GM18526 (cell line): ENCODE measurements around the gene ACP2.

Source experiments
- POLR2A ChIP-seq: IDR thresholded peaks from 3 replicates; pipeline ENCODE4 v1.6.1; 2011; ENCODE audit not compliant: insufficient read length; ENCODE audit errors: extremely low read depth

Gene ACP2

GRCh38 chr11:47271961-47272661 is 23.5 kb upstream of the ACP2 start:
- no peak for TF ChIP-seq POLR2A

GRCh38 chr11:47271328-47271727 is 22.7 kb upstream of the ACP2 start:
- no peak for TF ChIP-seq POLR2A

- no peak for TF ChIP-seq POLR2A
Measured at GRCh38 chr11:47270331-47271271, 22.0 kb upstream of the ACP2 start.

GRCh38 chr11:47269829-47270305 is 21.3 kb upstream of the ACP2 start, which contains the start of gene MADD:
Gene MADD (plus strand): TSS chr11:47270133.
- TF ChIP-seq POLR2A, result peak; percentile 85

- TF ChIP-seq POLR2A, result no peak
Measured at GRCh38 chr11:47269002-47269828, 20.6 kb upstream of the ACP2 start.

- no peak for TF ChIP-seq POLR2A
Measured at GRCh38 chr11:47268448-47269001, 19.9 kb upstream of the ACP2 start.

GRCh38 chr11:47267876-47268275 is 19.3 kb upstream of the ACP2 start:
- TF ChIP-seq POLR2A, result no peak

- no peak for TF ChIP-seq POLR2A
Measured at GRCh38 chr11:47264521-47264920, 15.9 kb upstream of the ACP2 start.

- no peak for TF ChIP-seq POLR2A
Measured at GRCh38 chr11:47264119-47264518, 15.5 kb upstream of the ACP2 start.

GRCh38 chr11:47261291-47261800 is 12.7 kb upstream of the ACP2 start:
- TF ChIP-seq POLR2A, result no peak

- no peak for TF ChIP-seq POLR2A
Measured at GRCh38 chr11:47260366-47260765, 11.8 kb upstream of the ACP2 start.

GRCh38 chr11:47259232-47259977 is 10.8 kb upstream of the ACP2 start:
- no peak for TF ChIP-seq POLR2A

- no peak for TF ChIP-seq POLR2A
Measured at GRCh38 chr11:47258317-47258902, 9.8 kb upstream of the ACP2 start.
